Osteocyte (in vitro differentiated cells): ENCODE data around the gene FFAR2. TPM values are rescaled to one million over a fixed set of nuclear protein-coding genes. Genes with fewer than 3 reads are reported as not detected.

Experiments used
- DNase-seq: peaks from one replicate; pipeline ENCODE4 v3.0.0; 2021; ENCODE audit warnings: mixed read lengths; ENCODE audit not compliant: unreplicated experiment; ENCODE audit errors: extremely low spot score
- H3K27ac Mint-ChIP-seq: one replicate; pipeline ENCODE4 v1.8.0; 2021; ENCODE audit warnings: mild to moderate bottlenecking, mixed read lengths; ENCODE audit not compliant: unreplicated experiment
- H3K27me3 Mint-ChIP-seq: one replicate; pipeline ENCODE4 v1.8.0; 2021; ENCODE audit warnings: mixed read lengths; ENCODE audit not compliant: unreplicated experiment
- H3K36me3 Mint-ChIP-seq: one replicate; pipeline ENCODE4 v1.8.0; 2021; ENCODE audit warnings: mixed read lengths; ENCODE audit not compliant: unreplicated experiment
- H3K4me1 Mint-ChIP-seq: one replicate; pipeline ENCODE4 v1.8.0; 2021; ENCODE audit warnings: mixed read lengths; ENCODE audit not compliant: unreplicated experiment
- H3K4me3 Mint-ChIP-seq: one replicate; pipeline ENCODE4 v1.8.0; 2021; ENCODE audit warnings: mild to moderate bottlenecking, moderate library complexity, mixed read lengths; ENCODE audit not compliant: unreplicated experiment
- H3K9me3 Mint-ChIP-seq: one replicate; pipeline ENCODE4 v1.8.0; 2021; ENCODE audit warnings: mixed read lengths; ENCODE audit not compliant: unreplicated experiment
- CTCF ChIP-seq: fragments of 200-600 bp; sonication (generic); IDR thresholded peaks from 2 replicates; pipeline ENCODE4 v1.5.0; 2021; ENCODE audit warnings: antibody characterized with exemption, mild to moderate bottlenecking, moderate library complexity
- total RNA-seq: library from RNA; stranded (reverse); gene quantifications from 2 replicates; pipeline ENCODE4 v1.2.1, GENCODE V29; 2021

FFAR2 gene
- total RNA-seq, 1 donor from 2014 or later = not detected

- no peaks in the 10 kb centered on the region for H3K36me3 Mint-ChIP-seq
- no peak for DNase-seq
- no peak for TF ChIP-seq CTCF
- no peaks in the 10 kb centered on the region for H3K4me1 Mint-ChIP-seq
- H3K27me3 Mint-ChIP-seq = peaks cover 11% of the 10 kb centered on the region
- H3K27ac Mint-ChIP-seq = no peak overlapping the region
- H3K9me3 Mint-ChIP-seq = no peaks in the 10 kb centered on the region
- H3K4me3 Mint-ChIP-seq = no peak overlapping the region
These were observed 50.2 kb downstream of the FFAR2 start for GRCh38 chr19:35498220-35498619.

DNA sequence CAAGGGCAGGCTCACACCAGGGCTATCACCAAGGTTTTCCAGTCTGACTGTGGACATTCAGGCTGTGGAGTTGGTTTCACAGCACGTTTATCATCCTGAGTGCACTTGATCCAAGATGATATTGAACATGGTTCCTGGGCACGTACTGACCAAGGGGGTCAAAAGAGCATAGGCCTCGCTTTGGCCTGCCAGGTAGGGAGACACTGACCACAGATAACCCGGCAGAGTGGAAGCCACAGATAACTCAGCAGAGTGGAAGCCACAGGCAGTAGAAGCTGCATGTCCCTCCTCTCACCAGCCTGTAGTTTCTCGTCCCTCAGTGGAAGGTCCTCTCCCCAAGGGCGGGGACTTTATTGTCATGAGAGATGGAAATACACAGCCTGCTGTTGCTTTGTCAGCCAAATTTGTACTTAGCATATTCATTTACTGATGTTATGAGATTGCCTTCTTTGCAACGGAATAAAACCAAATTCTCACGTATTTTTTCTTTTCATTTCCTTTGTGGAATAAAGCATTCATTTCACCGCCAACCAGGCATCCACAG is 51.0 kb downstream of the FFAR2 start:
- no peaks in the 10 kb centered on the region for H3K4me1 Mint-ChIP-seq
- TF ChIP-seq CTCF = no peak
- peaks cover 10% of the 10 kb centered on the region for H3K27me3 Mint-ChIP-seq
- H3K36me3 Mint-ChIP-seq = no peaks in the 10 kb centered on the region
- DNase-seq = no peak
- H3K9me3 Mint-ChIP-seq = no peaks in the 10 kb centered on the region
- H3K4me3 Mint-ChIP-seq = no peak overlapping the region
- H3K27ac Mint-ChIP-seq = no peak overlapping the region

DNA sequence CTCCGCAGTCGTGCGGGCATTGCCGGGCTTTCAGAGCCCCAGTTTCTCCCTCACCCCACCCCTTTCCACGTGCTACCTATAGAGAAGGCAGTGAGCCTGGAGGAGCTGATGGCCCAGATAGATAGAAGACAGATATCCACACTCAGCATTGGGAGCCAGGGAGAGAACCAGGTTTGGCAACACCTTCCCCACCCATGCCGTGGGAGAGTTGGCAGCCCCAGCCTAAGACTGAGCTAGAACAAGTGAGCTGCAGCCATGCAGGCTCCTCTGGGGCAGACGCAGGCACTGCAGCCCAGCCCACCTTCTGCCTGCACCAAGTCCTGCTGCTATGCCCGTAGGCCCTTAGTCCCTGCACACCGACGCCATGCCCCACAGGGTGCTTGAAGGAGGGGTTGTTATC is 52.6 kb downstream of the FFAR2 start:
- Mint-ChIP-seq H3K27ac (no peak overlapping the region), H3K4me3 (no peak overlapping the region), H3K9me3 (no peaks in the 10 kb centered on the region), H3K27me3 (peaks cover 22% of the 10 kb centered on the region), H3K4me1 (no peaks in the 10 kb centered on the region), H3K36me3 (no peaks in the 10 kb centered on the region)
- TF ChIP-seq CTCF = no peak
- DNase-seq = no peak

Other genes starting within 250 kb of the FFAR2 start
- gene FAM187B, start 219.5 kb upstream of the FFAR2 start, total RNA-seq = not detected in 2 replicates
- gene LSR, start 199.3 kb upstream of the FFAR2 start, total RNA-seq = 0.29 and 0.83 TPM in 2 replicates
- gene USF2, start 179.3 kb upstream of the FFAR2 start, total RNA-seq = 112 and 115 TPM in 2 replicates
- gene HAMP, start 165.7 kb upstream of the FFAR2 start, total RNA-seq = 0.68 TPM in 1 of 2 replicates, not detected in the other
- gene MAG, start 156.1 kb upstream of the FFAR2 start, total RNA-seq = not detected in 2 replicates
- gene CD22, start 119.1 kb upstream of the FFAR2 start, total RNA-seq = not detected in 2 replicates
- gene FFAR1, start 100.4 kb upstream of the FFAR2 start, total RNA-seq = not detected in 2 replicates
- gene FFAR3, start 89.8 kb upstream of the FFAR2 start, total RNA-seq = not detected in 2 replicates
- not detected in 2 replicates for gene GPR42, start 77.2 kb upstream of the FFAR2 start, total RNA-seq
- gene KRTDAP, start 42.2 kb downstream of the FFAR2 start, total RNA-seq = not detected in 2 replicates
- not detected in 2 replicates for gene DMKN, start 65.4 kb downstream of the FFAR2 start, total RNA-seq
- gene SBSN, start 80.1 kb downstream of the FFAR2 start, total RNA-seq = not detected in 2 replicates
- gene GAPDHS, start 85.2 kb downstream of the FFAR2 start, total RNA-seq = not detected in 2 replicates
- 110 and 111 TPM in 2 replicates for gene TMEM147, start 97.4 kb downstream of the FFAR2 start, total RNA-seq
- gene ATP4A, start 115.4 kb downstream of the FFAR2 start, total RNA-seq = not detected in 2 replicates
- not detected in 2 replicates for gene PMIS2, start 137.9 kb downstream of the FFAR2 start, total RNA-seq
- gene HAUS5, start 164.5 kb downstream of the FFAR2 start, total RNA-seq = 15.0 and 16.6 TPM in 2 replicates
- 88.9 and 95.3 TPM in 2 replicates for gene RBM42, start 180.8 kb downstream of the FFAR2 start, total RNA-seq
- gene ETV2, start 193.5 kb downstream of the FFAR2 start, total RNA-seq = 1.2 and 1.3 TPM in 2 replicates
- 317 and 370 TPM in 2 replicates for gene COX6B1, start 200.1 kb downstream of the FFAR2 start, total RNA-seq
- not detected in 2 replicates for gene UPK1A, start 218.3 kb downstream of the FFAR2 start, total RNA-seq